ENCODE results near the gene FLOT2.

DNA sequence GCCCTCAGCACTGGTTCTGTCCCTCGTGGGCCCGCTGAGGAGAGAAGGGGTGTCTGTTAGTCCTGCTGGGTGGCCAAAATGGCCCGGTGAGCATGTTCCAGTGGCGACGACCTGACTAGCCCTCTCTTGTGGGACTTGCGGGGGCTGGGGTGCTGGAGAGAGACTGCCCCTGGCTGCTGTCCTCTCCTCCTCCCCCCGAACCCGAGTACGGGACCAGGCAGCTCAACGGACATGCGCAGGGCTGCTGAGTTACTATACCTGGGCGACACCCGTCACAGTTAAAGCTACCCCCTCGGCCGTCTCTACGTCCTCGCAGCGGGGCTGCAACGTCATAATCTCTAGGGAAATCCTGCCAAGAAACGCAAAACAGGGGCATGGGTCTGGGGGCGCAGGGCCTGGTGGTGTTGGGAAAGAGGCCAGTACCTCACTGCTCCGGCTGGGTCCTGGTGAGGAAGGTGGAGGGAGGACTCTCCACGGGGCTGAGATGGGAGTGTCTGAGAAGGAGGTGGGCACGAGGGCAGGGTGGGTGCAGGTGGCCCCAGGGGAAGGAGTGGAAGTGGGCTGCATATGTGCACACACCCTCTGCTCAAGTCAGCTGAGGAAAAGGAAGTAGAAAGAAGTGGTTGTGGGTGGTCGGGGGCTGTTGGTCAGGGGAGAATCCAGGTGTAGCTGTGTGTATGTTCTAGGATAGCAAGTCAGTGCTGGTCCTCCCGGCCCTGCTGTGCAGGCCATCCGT, 13.4 kb downstream of the FLOT2 start:
- TF ChIP-seq, protein P1, sequence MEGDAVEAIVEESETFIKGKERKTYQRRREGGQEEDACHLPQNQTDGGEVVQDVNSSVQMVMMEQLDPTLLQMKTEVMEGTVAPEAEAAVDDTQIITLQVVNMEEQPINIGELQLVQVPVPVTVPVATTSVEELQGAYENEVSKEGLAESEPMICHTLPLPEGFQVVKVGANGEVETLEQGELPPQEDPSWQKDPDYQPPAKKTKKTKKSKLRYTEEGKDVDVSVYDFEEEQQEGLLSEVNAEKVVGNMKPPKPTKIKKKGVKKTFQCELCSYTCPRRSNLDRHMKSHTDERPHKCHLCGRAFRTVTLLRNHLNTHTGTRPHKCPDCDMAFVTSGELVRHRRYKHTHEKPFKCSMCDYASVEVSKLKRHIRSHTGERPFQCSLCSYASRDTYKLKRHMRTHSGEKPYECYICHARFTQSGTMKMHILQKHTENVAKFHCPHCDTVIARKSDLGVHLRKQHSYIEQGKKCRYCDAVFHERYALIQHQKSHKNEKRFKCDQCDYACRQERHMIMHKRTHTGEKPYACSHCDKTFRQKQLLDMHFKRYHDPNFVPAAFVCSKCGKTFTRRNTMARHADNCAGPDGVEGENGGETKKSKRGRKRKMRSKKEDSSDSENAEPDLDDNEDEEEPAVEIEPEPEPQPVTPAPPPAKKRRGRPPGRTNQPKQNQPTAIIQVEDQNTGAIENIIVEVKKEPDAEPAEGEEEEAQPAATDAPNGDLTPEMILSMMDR (conservative IDR thresholded peaks at IDR 0.05): no peak
- no peak for TF ChIP-seq ZFX (IDR thresholded peaks at IDR 0.05)
